GM23338 (cell line): ENCODE measurements around the gene C13orf46. TPM values are rescaled to one million over a fixed set of nuclear protein-coding genes. Genes with fewer than 3 reads are reported as not detected.

ENCODE experiments used
- ATAC-seq: fragments of 200-7000 bp; cut with Tn5 transposase; 3 replicates; pipeline ENCODE4 v1.9.1; 2020
- DNase-seq: peaks from one replicate; pipeline ENCODE4 v3.0.0-alpha.2; 2015; ENCODE audit warnings: low spot score
- H2AFZ ChIP-seq: fragments of 200-600 bp; sonication (generic); 2 replicates; pipeline ENCODE4 v1.8.0; 2016; ENCODE audit warnings: antibody characterized with exemption, mild to moderate bottlenecking, moderate library complexity
- H3F3A ChIP-seq: fragments of 200-600 bp; sonication (generic); replicated peaks from 2 replicates; pipeline ENCODE4 v1.8.0; 2017; ENCODE audit warnings: antibody characterized with exemption, mixed run types, low read depth
- H3K27ac ChIP-seq: fragments of 200-600 bp; sonication (generic); 2 replicates; pipeline ENCODE4 v1.6.1; 2016; ENCODE audit warnings: low read depth
- H3K27me3 ChIP-seq: fragments of 200-600 bp; sonication (generic); 2 replicates; pipeline ENCODE4 v1.8.0; 2016; ENCODE audit warnings: mild to moderate bottlenecking, mixed run types, moderate library complexity; ENCODE audit not compliant: insufficient read depth
- H3K36me3 ChIP-seq: fragments of 200-600 bp; sonication (generic); 2 replicates; pipeline ENCODE4 v1.8.0; 2016; ENCODE audit warnings: mild to moderate bottlenecking; ENCODE audit not compliant: insufficient read depth
- H3K4me1 ChIP-seq: fragments of 200-600 bp; sonication (generic); 2 replicates; pipeline ENCODE4 v1.8.0; 2016; ENCODE audit warnings: mild to moderate bottlenecking, moderate library complexity; ENCODE audit not compliant: insufficient read depth
- H3K4me2 ChIP-seq: fragments of 200-600 bp; sonication (generic); 2 replicates; pipeline ENCODE4 v1.7.1; 2017; ENCODE audit warnings: mixed run types
- H3K4me3 ChIP-seq: fragments of 200-600 bp; sonication (generic); 2 replicates; pipeline ENCODE4 v1.6.1; 2016; ENCODE audit warnings: mixed run types
- H3K79me2 ChIP-seq: fragments of 200-600 bp; sonication (generic); replicated peaks from 2 replicates; pipeline ENCODE4 v1.8.0; 2017; ENCODE audit warnings: mild to moderate bottlenecking; ENCODE audit not compliant: insufficient read depth
- H3K9me2 ChIP-seq: fragments of 200-600 bp; sonication (generic); 2 replicates; pipeline ENCODE4 v1.8.0; 2017; ENCODE audit not compliant: insufficient read depth
- H4K20me1 ChIP-seq: fragments of 200-600 bp; sonication (generic); replicated peaks from 2 replicates; pipeline ENCODE4 v1.8.0; 2017; ENCODE audit warnings: mild to moderate bottlenecking; ENCODE audit not compliant: insufficient read depth
- H3K27ac Mint-ChIP-seq: 2 replicates; pipeline ENCODE4 v1.8.0; 2020; ENCODE audit warnings: inconsistent platforms, mild to moderate bottlenecking, moderate library complexity, mixed read lengths
- H3K27me3 Mint-ChIP-seq: 3 replicates; pipeline ENCODE4 v1.8.0; 2022; ENCODE audit warnings: low read depth, mild to moderate bottlenecking, moderate library complexity, mixed read lengths, inconsistent platforms; ENCODE audit not compliant: insufficient read depth, poor library complexity
- H3K36me3 Mint-ChIP-seq: 3 replicates; pipeline ENCODE4 v1.8.0; 2021; ENCODE audit warnings: low read depth, mild to moderate bottlenecking, inconsistent platforms, moderate library complexity, mixed read lengths
- H3K4me1 Mint-ChIP-seq: 3 replicates; pipeline ENCODE4 v1.8.0; 2020; ENCODE audit warnings: mild to moderate bottlenecking, inconsistent platforms, mixed read lengths
- H3K4me3 Mint-ChIP-seq: 3 replicates; pipeline ENCODE4 v1.8.0; 2021; ENCODE audit warnings: moderate library complexity, mild to moderate bottlenecking, inconsistent platforms, mixed read lengths
- H3K9me3 Mint-ChIP-seq: 3 replicates; pipeline ENCODE4 v1.8.0; 2020; ENCODE audit warnings: moderate library complexity, mild to moderate bottlenecking, inconsistent platforms, mixed read lengths
- CREB1 ChIP-seq: fragments of 250-450 bp; sonication (Bioruptor Pico); IDR thresholded peaks from 2 replicates; pipeline ENCODE4 v1.5.0; 2020; ENCODE audit warnings: low read depth, mild to moderate bottlenecking, moderate library complexity
- CTCF ChIP-seq, 2 experiments: fragments of 200-600 bp in 1 of 2; sonication (generic) in 1 of 2; conservative IDR thresholded peaks; 2 replicates each; pipeline versions ENCODE4 v1.5.1 to v1.6.1; 2016 to 2017; ENCODE audit warnings: antibody characterized with exemption in 2 of 2, low read depth in 2 of 2, mild to moderate bottlenecking in 2 of 2, moderate library complexity in 1 of 2
- EZH2 ChIP-seq: fragments of 200-600 bp; sonication (generic); IDR thresholded peaks from one replicate; pipeline ENCODE4 v1.8.0; 2017; ENCODE audit warnings: antibody characterized with exemption, mild to moderate bottlenecking, low read depth; ENCODE audit not compliant: unreplicated experiment
- EZH2phosphoT487 ChIP-seq: fragments of 200-600 bp; sonication (generic); IDR thresholded peaks from one replicate; pipeline ENCODE4 v1.8.1; 2018; ENCODE audit warnings: antibody characterized with exemption; ENCODE audit not compliant: unreplicated experiment
- JUNB ChIP-seq: IDR thresholded peaks from one replicate; pipeline ENCODE4 v1.6.1; 2016; ENCODE audit warnings: antibody characterized with exemption; ENCODE audit not compliant: unreplicated experiment
- NANOG ChIP-seq: IDR thresholded peaks from 2 replicates; pipeline ENCODE4 v1.6.1; 2016; ENCODE audit warnings: antibody characterized with exemption, borderline replicate concordance
- POLR2AphosphoS5 ChIP-seq: IDR thresholded peaks from 2 replicates; pipeline ENCODE4 v1.6.1; 2016; ENCODE audit warnings: antibody characterized with exemption, low read depth
- REST ChIP-seq: IDR thresholded peaks from one replicate; pipeline ENCODE4 v1.6.1; 2018; ENCODE audit warnings: antibody characterized with exemption; ENCODE audit not compliant: unreplicated experiment
- STAT1 ChIP-seq: IDR thresholded peaks from one replicate; pipeline ENCODE4 v1.6.1; 2016; ENCODE audit warnings: antibody characterized with exemption; ENCODE audit not compliant: unreplicated experiment
- ZNF114 ChIP-seq: fragments of 250-450 bp; sonication (Bioruptor Pico); IDR thresholded peaks from 2 replicates; pipeline ENCODE4 v1.5.0; 2020; ENCODE audit warnings: mild to moderate bottlenecking, moderate library complexity
- ZNF331 ChIP-seq: fragments of 250-450 bp; sonication (Bioruptor Pico); IDR thresholded peaks from 2 replicates; pipeline ENCODE4 v1.5.0; 2020; ENCODE audit warnings: low read depth, mild to moderate bottlenecking, moderate library complexity
- polyA plus RNA-seq: library from polyadenylated mRNA; unstranded; fragments of >200 nt; fragmentation: Nextera tagmentation; extraction: Ambion mirVana; gene quantifications from 2 replicates; pipeline ENCODE4 v1.2.1, GENCODE V29; 2016
- total RNA-seq: library from RNA; depleted of rRNA; stranded (reverse); fragments of >200 nt; shearing (Covaris generic); gene quantifications from 2 replicates; pipeline ENCODE4 v1.2.3, GENCODE V29; 2014
- TF ChIP-seq, protein P1 (sequence below): fragments of 250-450 bp; sonication (Bioruptor Pico); IDR thresholded peaks from 2 replicates; pipeline ENCODE4 v1.5.0; 2020; ENCODE audit warnings: mild to moderate bottlenecking, moderate library complexity
- TF ChIP-seq, protein P2 (sequence below): IDR thresholded peaks from 2 replicates; pipeline ENCODE4 v1.6.1; 2016; ENCODE audit warnings: antibody characterized with exemption

C13orf46 gene
- total and polyA plus RNA-seq, 2 experiments from 2014 or later: 0.44 to 1.5 TPM

- no peak overlapping the region for H2AFZ ChIP-seq
- Mint-ChIP-seq H3K27me3 (peaks cover 5% of the 10 kb centered on the region), H3K27ac (no peak overlapping the region)
These were observed 22.4 kb upstream of the C13orf46 start for GRCh38 chr13:113996081-113996911.

More at GRCh38 chr13:113996081-113996911, 22.4 kb upstream of the C13orf46 start:
- Mint-ChIP-seq H3K4me3 (no peak overlapping the region), H3K4me1 (no peaks in the 10 kb centered on the region), H3K36me3 (peaks cover 19% of the 10 kb centered on the region), H3K9me3 (peaks cover 4% of the 10 kb centered on the region; the same call in 2 of the 3 replicates)
- DNase-seq (no peak), ATAC-seq (no peak)
- H3K79me2 ChIP-seq: no peaks in the 10 kb centered on the region
- H3K27ac ChIP-seq: no peak overlapping the region
- H4K20me1 ChIP-seq: no peaks in the 10 kb centered on the region
- no peak overlapping the region for H3K4me2 ChIP-seq
- H3K4me3 ChIP-seq: no peak overlapping the region
- no peaks in the 10 kb centered on the region for H3K4me1 ChIP-seq
- H3K36me3 ChIP-seq: 0 out of 2 replicates have a peak, but pooled peaks cover 4% of the 10 kb centered on the region
- H3F3A ChIP-seq: no peaks in the 10 kb centered on the region
- no peaks in the 10 kb centered on the region for H3K9me2 ChIP-seq
- TF ChIP-seq CREB1 (CRISPR knock-in tag) (no peak), POLR2AphosphoS5 (no peak), NANOG (no peak), REST (no peak), CTCF (conservative IDR thresholded peaks at IDR 0.05; ENCODE audit: low read depth in 2 of 2) (no peak), EZH2phosphoT487 (no peak), STAT1 (no peak), JUNB (no peak), ZNF114 (no peak), ZNF331 (CRISPR knock-in tag) (no peak), EZH2 (no peak)
- TF ChIP-seq, protein P1, sequence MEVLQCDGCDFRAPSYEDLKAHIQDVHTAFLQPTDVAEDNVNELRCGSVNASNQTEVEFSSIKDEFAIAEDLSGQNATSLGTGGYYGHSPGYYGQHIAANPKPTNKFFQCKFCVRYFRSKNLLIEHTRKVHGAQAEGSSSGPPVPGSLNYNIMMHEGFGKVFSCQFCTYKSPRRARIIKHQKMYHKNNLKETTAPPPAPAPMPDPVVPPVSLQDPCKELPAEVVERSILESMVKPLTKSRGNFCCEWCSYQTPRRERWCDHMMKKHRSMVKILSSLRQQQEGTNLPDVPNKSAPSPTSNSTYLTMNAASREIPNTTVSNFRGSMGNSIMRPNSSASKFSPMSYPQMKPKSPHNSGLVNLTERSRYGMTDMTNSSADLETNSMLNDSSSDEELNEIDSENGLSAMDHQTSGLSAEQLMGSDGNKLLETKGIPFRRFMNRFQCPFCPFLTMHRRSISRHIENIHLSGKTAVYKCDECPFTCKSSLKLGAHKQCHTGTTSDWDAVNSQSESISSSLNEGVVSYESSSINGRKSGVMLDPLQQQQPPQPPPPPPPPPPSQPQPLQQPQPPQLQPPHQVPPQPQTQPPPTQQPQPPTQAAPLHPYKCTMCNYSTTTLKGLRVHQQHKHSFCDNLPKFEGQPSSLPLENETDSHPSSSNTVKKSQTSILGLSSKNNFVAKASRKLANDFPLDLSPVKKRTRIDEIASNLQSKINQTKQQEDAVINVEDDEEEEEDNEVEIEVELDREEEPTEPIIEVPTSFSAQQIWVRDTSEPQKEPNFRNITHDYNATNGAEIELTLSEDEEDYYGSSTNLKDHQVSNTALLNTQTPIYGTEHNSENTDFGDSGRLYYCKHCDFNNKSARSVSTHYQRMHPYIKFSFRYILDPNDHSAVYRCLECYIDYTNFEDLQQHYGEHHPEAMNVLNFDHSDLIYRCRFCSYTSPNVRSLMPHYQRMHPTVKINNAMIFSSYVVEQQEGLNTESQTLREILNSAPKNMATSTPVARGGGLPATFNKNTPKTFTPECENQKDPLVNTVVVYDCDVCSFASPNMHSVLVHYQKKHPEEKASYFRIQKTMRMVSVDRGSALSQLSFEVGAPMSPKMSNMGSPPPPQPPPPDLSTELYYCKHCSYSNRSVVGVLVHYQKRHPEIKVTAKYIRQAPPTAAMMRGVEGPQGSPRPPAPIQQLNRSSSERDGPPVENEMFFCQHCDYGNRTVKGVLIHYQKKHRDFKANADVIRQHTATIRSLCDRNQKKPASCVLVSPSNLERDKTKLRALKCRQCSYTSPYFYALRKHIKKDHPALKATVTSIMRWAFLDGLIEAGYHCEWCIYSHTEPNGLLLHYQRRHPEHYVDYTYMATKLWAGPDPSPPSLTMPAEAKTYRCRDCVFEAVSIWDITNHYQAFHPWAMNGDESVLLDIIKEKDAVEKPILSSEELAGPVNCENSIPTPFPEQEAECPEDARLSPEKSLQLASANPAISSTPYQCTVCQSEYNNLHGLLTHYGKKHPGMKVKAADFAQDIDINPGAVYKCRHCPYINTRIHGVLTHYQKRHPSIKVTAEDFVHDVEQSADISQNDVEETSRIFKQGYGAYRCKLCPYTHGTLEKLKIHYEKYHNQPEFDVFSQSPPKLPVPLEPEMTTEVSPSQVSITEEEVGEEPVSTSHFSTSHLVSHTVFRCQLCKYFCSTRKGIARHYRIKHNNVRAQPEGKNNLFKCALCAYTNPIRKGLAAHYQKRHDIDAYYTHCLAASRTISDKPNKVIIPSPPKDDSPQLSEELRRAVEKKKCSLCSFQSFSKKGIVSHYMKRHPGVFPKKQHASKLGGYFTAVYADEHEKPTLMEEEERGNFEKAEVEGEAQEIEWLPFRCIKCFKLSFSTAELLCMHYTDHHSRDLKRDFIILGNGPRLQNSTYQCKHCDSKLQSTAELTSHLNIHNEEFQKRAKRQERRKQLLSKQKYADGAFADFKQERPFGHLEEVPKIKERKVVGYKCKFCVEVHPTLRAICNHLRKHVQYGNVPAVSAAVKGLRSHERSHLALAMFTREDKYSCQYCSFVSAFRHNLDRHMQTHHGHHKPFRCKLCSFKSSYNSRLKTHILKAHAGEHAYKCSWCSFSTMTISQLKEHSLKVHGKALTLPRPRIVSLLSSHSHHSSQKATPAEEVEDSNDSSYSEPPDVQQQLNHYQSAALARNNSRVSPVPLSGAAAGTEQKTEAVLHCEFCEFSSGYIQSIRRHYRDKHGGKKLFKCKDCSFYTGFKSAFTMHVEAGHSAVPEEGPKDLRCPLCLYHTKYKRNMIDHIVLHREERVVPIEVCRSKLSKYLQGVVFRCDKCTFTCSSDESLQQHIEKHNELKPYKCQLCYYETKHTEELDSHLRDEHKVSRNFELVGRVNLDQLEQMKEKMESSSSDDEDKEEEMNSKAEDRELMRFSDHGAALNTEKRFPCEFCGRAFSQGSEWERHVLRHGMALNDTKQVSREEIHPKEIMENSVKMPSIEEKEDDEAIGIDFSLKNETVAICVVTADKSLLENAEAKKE (CRISPR knock-in tag): no peak
- TF ChIP-seq, protein P2, sequence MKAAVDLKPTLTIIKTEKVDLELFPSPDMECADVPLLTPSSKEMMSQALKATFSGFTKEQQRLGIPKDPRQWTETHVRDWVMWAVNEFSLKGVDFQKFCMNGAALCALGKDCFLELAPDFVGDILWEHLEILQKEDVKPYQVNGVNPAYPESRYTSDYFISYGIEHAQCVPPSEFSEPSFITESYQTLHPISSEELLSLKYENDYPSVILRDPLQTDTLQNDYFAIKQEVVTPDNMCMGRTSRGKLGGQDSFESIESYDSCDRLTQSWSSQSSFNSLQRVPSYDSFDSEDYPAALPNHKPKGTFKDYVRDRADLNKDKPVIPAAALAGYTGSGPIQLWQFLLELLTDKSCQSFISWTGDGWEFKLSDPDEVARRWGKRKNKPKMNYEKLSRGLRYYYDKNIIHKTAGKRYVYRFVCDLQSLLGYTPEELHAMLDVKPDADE: no peak
- no peaks in the 10 kb centered on the region for H3K27me3 ChIP-seq
